Epithelial cell of proximal tubule (primary cell): ENCODE data around the gene POLR2A. TPM values are rescaled to one million over a fixed set of nuclear protein-coding genes. Genes with fewer than 3 reads are reported as not detected.

Source experiments
- DNase-seq: peaks from one replicate; pipeline ENCODE4 v3.0.0-alpha.2; 2011; ENCODE audit warnings: low read depth
- H3K4me3 ChIP-seq: 2 replicates; pipeline ENCODE4 v1.5.1; 2011; ENCODE audit warnings: low read depth, mild to moderate bottlenecking, low read length
- total RNA-seq: library from RNA; depleted of rRNA; stranded (reverse); fragments of >200 nt; gene quantifications from 2 replicates; pipeline ENCODE4 v1.2.3, GENCODE V29; 2015
- TF ChIP-seq, protein P1 (sequence below): conservative IDR thresholded peaks from 2 replicates; pipeline ENCODE4 v1.5.1; 2012; ENCODE audit warnings: low read depth, mild to moderate bottlenecking, low read length

The POLR2A gene
- total RNA-seq, 1 donor from 2014 or later, result 30.3 TPM

DNA sequence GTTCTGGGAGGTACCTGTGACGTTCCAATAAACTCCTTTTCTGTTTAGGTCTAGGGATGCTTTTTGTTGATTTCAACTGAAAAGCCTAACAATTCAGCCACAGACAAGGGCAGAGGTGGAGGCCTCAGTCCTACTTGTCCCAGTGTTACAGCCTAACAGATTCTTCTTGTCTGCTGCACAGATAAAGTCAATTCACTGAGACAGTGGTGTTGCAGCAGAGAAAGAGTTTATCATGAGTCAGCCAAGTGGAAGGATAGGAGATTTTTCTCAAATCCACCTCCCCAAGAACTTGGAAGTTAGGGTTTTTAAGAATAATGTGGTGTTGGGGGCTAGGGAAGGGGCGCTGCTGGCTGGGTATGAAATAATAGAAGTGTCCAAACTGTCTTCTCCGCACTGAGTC lies 53.9 kb downstream of the POLR2A start:
- H3K4me3 ChIP-seq, result no peak overlapping the region
- TF ChIP-seq, protein P1, sequence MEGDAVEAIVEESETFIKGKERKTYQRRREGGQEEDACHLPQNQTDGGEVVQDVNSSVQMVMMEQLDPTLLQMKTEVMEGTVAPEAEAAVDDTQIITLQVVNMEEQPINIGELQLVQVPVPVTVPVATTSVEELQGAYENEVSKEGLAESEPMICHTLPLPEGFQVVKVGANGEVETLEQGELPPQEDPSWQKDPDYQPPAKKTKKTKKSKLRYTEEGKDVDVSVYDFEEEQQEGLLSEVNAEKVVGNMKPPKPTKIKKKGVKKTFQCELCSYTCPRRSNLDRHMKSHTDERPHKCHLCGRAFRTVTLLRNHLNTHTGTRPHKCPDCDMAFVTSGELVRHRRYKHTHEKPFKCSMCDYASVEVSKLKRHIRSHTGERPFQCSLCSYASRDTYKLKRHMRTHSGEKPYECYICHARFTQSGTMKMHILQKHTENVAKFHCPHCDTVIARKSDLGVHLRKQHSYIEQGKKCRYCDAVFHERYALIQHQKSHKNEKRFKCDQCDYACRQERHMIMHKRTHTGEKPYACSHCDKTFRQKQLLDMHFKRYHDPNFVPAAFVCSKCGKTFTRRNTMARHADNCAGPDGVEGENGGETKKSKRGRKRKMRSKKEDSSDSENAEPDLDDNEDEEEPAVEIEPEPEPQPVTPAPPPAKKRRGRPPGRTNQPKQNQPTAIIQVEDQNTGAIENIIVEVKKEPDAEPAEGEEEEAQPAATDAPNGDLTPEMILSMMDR, result no peak
- no peak for DNase-seq

DNA sequence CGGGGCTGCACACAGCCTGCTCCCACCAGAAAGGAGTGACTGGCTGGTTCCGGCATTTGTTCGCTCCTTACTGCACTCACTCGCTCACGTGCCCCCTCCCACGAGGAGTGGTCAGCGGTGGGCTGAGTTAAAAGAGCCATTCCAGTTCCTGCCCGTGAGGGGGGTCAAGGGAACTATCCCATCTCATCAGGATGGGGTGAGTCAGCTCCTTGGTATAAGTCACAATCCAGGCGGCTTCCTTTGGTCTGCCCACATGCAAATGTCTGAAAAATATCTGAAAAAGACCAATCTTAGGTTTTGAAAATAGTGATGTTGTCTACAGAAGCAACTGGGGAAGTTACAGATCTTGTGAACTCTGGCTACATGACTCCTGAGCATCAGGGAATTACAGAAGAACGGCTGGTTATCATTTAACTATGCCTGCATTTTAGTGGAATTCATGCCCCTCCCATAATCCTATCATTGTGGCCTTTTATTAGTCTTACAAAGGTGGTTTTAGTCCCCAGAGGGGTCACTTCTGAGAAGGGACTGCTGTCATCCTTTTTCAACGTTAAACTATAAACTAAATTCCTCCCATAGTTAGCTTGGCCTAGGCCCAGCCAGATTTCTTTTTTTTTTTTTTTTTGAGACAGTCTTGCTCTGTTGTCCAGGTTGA lies 54.9 kb downstream of the POLR2A start:
- H3K4me3 ChIP-seq, result no peak overlapping the region
- DNase-seq, result no peak
- TF ChIP-seq, protein P1, result no peak

DNA sequence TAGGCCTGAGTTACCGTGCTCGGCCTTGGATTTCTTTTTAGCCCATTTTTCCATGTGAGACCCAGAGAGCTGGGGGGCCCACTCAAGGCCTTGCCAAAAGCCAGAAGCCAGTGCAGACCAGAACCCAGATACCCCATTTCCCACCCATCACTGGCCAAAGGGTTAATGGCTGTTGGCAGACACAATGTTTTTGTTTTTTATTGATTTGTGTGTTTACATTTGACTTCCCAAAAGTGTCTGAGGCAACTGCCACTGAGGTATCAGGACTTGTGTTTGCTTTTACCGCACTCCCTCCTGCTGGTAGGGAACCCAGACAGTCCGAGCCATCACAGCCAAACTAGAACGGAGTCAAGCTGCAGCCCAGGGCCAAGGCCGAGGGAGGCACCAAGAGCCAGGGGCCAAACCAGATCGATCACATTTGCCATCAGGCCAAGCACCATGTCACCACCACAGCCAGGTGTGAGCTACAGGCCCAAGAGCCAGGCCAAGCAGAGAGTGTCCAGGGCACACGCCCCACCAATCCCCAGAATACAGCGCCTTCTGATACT lies 57.0 kb downstream of the POLR2A start:
- H3K4me3 ChIP-seq, result no peak overlapping the region
- TF ChIP-seq, protein P1, result no peak
- DNase-seq, result no peak

DNA sequence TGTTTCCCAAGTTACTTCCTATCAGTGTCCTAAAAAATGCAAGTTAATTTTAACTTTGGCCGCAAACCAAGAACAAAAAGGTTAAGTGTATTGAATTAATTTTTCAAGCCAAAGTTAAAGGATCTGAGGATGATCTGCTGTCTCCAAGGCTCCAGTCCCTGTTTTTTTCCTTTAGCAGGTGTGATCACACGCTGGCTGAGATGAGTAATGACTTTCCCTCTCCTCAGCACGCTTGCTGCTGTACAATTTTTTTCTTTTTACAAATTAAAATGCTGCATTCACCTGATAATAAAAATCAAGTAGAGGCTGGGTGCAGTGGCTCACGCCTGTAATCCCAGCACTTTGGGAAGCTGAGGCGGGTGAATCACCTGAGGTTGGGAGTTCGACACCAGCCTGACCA lies 60.7 kb downstream of the POLR2A start:
- TF ChIP-seq, protein P1, result no peak
- H3K4me3 ChIP-seq, result no peak overlapping the region
- DNase-seq, result no peak

DNA sequence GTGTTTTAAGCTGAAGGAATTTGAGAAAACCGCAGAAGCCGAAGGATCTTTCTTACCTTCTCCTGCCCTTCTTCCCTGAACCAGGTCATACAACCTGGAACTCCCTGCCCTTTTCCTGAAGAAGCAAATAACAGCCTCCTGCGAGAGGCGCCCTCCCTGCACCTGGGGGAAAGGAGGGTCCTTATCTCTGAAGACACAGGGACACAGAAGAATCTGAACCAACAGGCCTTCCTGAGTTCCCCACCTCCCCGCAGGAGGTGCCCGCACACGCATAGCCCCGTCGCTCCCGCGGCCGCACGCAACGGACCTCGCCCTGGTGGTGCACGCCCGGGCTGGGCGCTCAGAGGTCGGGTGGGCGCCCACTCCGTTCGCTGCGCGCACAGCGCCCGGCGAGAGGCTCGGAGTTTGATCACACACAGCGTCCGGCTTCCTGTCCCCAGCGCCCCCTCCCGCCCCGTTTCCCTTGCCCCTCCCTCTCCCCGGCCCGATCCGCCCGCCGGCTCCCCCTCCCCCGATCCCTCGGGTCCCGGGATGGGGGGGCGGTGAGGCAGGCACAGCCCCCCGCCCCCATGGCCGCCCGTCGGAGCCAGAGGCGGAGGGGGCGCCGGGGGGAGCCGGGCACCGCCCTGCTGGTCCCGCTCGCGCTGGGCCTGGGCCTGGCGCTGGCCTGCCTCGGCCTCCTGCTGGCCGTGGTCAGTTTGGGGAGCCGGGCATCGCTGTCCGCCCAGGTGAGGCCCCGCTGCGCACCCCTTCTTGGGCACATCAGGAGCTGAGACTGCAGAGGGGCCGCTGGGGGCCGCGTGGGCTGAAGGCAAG lies 64.6 kb downstream of the POLR2A start, which contains the start of gene TNFSF12:
TSS of gene TNFSF12 (plus strand) at position 474 of the 816 bp plus-strand sequence. CDS start at position 570, 96 bp downstream.
- H3K4me3 ChIP-seq, result peak within 1 kb of the TSS; percentile 78
- DNase-seq, result no peak
- TF ChIP-seq, protein P1, result peak; percentile 9

Other genes starting within 250 kb of the POLR2A start
- gene DVL2, start 249.8 kb upstream of the POLR2A start, total RNA-seq, result 46.5 and 68.0 TPM in 2 replicates
- 27.1 and 42.8 TPM in 2 replicates for gene PHF23, start 244.9 kb upstream of the POLR2A start, total RNA-seq
- gene GABARAP, start 241.9 kb upstream of the POLR2A start, total RNA-seq, result 298 and 570 TPM in 2 replicates
- 36.4 and 58.5 TPM in 2 replicates for gene CTDNEP1, start 232.6 kb upstream of the POLR2A start, total RNA-seq
- 37.0 and 54.8 TPM in 2 replicates for gene ELP5, start 232.2 kb upstream of the POLR2A start, total RNA-seq
- 105 and 200 TPM in 2 replicates for gene CLDN7, start 221.9 kb upstream of the POLR2A start, total RNA-seq
- 0.23 and 0.36 TPM in 2 replicates for gene SLC2A4, start 202.6 kb upstream of the POLR2A start, total RNA-seq
- 0.14 and 0.35 TPM in 2 replicates for gene YBX2, start 189.7 kb upstream of the POLR2A start, total RNA-seq
- 353 and 817 TPM in 2 replicates for gene EIF5A, start 176.7 kb upstream of the POLR2A start, total RNA-seq
- gene GPS2, start 169.0 kb upstream of the POLR2A start, total RNA-seq, result 91.5 and 104 TPM in 2 replicates
- 13.4 and 19.3 TPM in 2 replicates for gene NEURL4, start 155.0 kb upstream of the POLR2A start, total RNA-seq
- gene ACAP1, start 147.8 kb upstream of the POLR2A start, total RNA-seq, result 0.81 and 1.4 TPM in 2 replicates
- gene KCTD11, start 132.2 kb upstream of the POLR2A start, total RNA-seq, result 9.8 and 12.3 TPM in 2 replicates
- not detected in 2 replicates for gene TMEM95, start 129.2 kb upstream of the POLR2A start, total RNA-seq
- gene TNK1, start 103.3 kb upstream of the POLR2A start, total RNA-seq, result 5.4 and 7.3 TPM in 2 replicates
- gene PLSCR3, start 89.8 kb upstream of the POLR2A start, total RNA-seq, result 33.0 and 59.0 TPM in 2 replicates
- 134 and 163 TPM in 2 replicates for gene TMEM256, start 80.3 kb upstream of the POLR2A start, total RNA-seq
- 2.5 and 10.3 TPM in 2 replicates for gene NLGN2, start 76.5 kb upstream of the POLR2A start, total RNA-seq
- not detected in 2 replicates for gene SPEM1, start 64.0 kb upstream of the POLR2A start, total RNA-seq
- gene SPEM2, start 58.8 kb upstream of the POLR2A start, total RNA-seq, result not detected in 2 replicates
- gene SPEM3, start 55.5 kb upstream of the POLR2A start, total RNA-seq, result not detected in 2 replicates
- 24.6 and 25.0 TPM in 2 replicates for gene TMEM102, start 48.9 kb upstream of the POLR2A start, total RNA-seq
- gene FGF11, start 44.9 kb upstream of the POLR2A start, total RNA-seq, result 0.51 and 11.5 TPM in 2 replicates
- gene CHRNB1, start 39.3 kb upstream of the POLR2A start, total RNA-seq, result 21.3 and 30.7 TPM in 2 replicates
- 17.9 and 24.6 TPM in 2 replicates for gene ZBTB4, start 4.7 kb upstream of the POLR2A start, total RNA-seq
- gene SLC35G6, start 2.9 kb upstream of the POLR2A start, total RNA-seq, result not detected in 2 replicates
- 25.2 and 31.8 TPM in 2 replicates for gene TNFSF12, start 64.7 kb downstream of the POLR2A start, total RNA-seq
- 5.2 and 6.4 TPM in 2 replicates for gene TNFSF13, start 74.4 kb downstream of the POLR2A start, total RNA-seq
- 62.9 and 113 TPM in 2 replicates for gene SENP3, start 77.6 kb downstream of the POLR2A start, total RNA-seq
- 10.7 and 16.7 TPM in 2 replicates for gene CD68, start 95.3 kb downstream of the POLR2A start, total RNA-seq
- gene MPDU1, start 99.5 kb downstream of the POLR2A start, total RNA-seq, result 236 and 272 TPM in 2 replicates
- 18.7 and 19.0 TPM in 2 replicates for gene SOX15, start 105.7 kb downstream of the POLR2A start, total RNA-seq
- 49.9 and 53.6 TPM in 2 replicates for gene FXR2, start 130.5 kb downstream of the POLR2A start, total RNA-seq
- 32.6 and 43.4 TPM in 2 replicates for gene SAT2, start 143.5 kb downstream of the POLR2A start, total RNA-seq
- not detected in 2 replicates for gene SHBG, start 145.8 kb downstream of the POLR2A start, total RNA-seq
- gene ATP1B2, start 166.6 kb downstream of the POLR2A start, total RNA-seq, result not detected in 2 replicates
- 49.4 and 89.4 TPM in 2 replicates for gene TP53, start 203.1 kb downstream of the POLR2A start, total RNA-seq
- 14.9 and 41.6 TPM in 2 replicates for gene WRAP53, start 204.1 kb downstream of the POLR2A start, total RNA-seq
- gene EFNB3, start 220.8 kb downstream of the POLR2A start, total RNA-seq, result 0.94 and 1.7 TPM in 2 replicates
- not detected in 2 replicates for gene DNAH2, start 233.4 kb downstream of the POLR2A start, total RNA-seq